Endothelial cell (in vitro differentiated cells): ENCODE data around the gene RNU1-3. TPM values are rescaled to one million over a fixed set of nuclear protein-coding genes. Genes with fewer than 3 reads are reported as not detected.
A peak's percentile ranks its signal among the peaks of the same experiment; 100 is the strongest.
"Not testable (repeated sequence)": the region's sequence is repeated elsewhere in the genome, so short reads cannot be mapped to it uniquely, and the experiment has no call there.

Source experiments
- DNase-seq: peaks from one replicate; pipeline ENCODE4 v3.0.0; 2021; ENCODE audit warnings: low spot score
- H3K27ac Mint-ChIP-seq: one replicate; pipeline ENCODE4 v1.8.0; 2021; ENCODE audit warnings: mixed read lengths, inconsistent platforms; ENCODE audit not compliant: unreplicated experiment
- H3K27me3 Mint-ChIP-seq: one replicate; pipeline ENCODE4 v1.8.0; 2021; ENCODE audit warnings: mild to moderate bottlenecking, moderate library complexity, mixed read lengths, inconsistent platforms; ENCODE audit not compliant: unreplicated experiment
- H3K36me3 Mint-ChIP-seq: one replicate; pipeline ENCODE4 v1.8.0; 2021; ENCODE audit warnings: mild to moderate bottlenecking, low read depth, mixed read lengths, inconsistent platforms; ENCODE audit not compliant: unreplicated experiment
- H3K4me1 Mint-ChIP-seq: one replicate; pipeline ENCODE4 v1.8.0; 2021; ENCODE audit warnings: mild to moderate bottlenecking, mixed read lengths, inconsistent platforms; ENCODE audit not compliant: unreplicated experiment
- H3K4me3 Mint-ChIP-seq: one replicate; pipeline ENCODE4 v1.8.0; 2021; ENCODE audit warnings: mild to moderate bottlenecking, mixed read lengths, inconsistent platforms; ENCODE audit not compliant: unreplicated experiment
- H3K9me3 Mint-ChIP-seq: one replicate; pipeline ENCODE4 v1.8.0; 2021; ENCODE audit warnings: mixed read lengths, inconsistent platforms; ENCODE audit not compliant: unreplicated experiment
- total RNA-seq: library from RNA; stranded (reverse); fragmentation: NEBNext Ultra II Directional; extraction: Animal tissue kit (Norgen Biotek cat#: 25700); gene quantifications from one replicate; pipeline ENCODE4 v1.2.1, GENCODE V29; 2021; ENCODE audit not compliant: unreplicated experiment
- TF ChIP-seq, protein P1 (sequence below): fragments of 200-600 bp; sonication (generic); IDR thresholded peaks from one replicate; pipeline ENCODE4 v1.5.0; 2021; ENCODE audit warnings: antibody characterized with exemption; ENCODE audit not compliant: unreplicated experiment

Gene RNU1-3
- total RNA-seq, 1 donor from 2014 or later = 3,428 TPM

DNA sequence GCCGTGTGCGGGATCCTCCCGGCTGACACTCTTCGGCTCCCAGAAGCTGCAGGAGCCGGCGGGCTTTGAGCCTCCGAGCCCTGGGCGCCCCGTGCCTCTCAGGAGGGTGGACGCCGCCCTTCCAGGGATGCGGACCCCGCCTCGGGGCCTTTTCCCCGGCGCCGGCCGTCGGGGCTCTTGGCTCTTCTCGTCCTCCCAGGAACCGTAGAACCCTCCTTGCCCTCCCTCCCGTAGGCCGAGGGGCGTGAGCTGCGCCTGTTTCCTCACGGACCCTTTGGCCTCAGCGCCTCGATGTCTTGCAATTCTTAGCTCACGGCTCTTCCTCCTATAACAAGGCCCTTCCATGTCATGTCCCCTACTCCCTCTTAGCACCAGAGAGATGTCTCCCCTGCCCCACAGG lies 13.6 kb upstream of the RNU1-3 start:
- not testable (repeated sequence) for H3K9me3 Mint-ChIP-seq, H3K36me3 Mint-ChIP-seq

GRCh38 chr1:16677552-16678431 lies 11.0 kb upstream of the RNU1-3 start:
- Mint-ChIP-seq H3K4me1 (peaks cover 5% of the 10 kb centered on the region), H3K27me3 (peaks cover 11% of the 10 kb centered on the region), H3K27ac (peak overlapping the region; percentile 93), H3K36me3 (peaks cover 4% of the 10 kb centered on the region), H3K4me3 (peak overlapping the region; percentile 68), H3K9me3 (no peaks in the 10 kb centered on the region)
- TF ChIP-seq, protein P1, sequence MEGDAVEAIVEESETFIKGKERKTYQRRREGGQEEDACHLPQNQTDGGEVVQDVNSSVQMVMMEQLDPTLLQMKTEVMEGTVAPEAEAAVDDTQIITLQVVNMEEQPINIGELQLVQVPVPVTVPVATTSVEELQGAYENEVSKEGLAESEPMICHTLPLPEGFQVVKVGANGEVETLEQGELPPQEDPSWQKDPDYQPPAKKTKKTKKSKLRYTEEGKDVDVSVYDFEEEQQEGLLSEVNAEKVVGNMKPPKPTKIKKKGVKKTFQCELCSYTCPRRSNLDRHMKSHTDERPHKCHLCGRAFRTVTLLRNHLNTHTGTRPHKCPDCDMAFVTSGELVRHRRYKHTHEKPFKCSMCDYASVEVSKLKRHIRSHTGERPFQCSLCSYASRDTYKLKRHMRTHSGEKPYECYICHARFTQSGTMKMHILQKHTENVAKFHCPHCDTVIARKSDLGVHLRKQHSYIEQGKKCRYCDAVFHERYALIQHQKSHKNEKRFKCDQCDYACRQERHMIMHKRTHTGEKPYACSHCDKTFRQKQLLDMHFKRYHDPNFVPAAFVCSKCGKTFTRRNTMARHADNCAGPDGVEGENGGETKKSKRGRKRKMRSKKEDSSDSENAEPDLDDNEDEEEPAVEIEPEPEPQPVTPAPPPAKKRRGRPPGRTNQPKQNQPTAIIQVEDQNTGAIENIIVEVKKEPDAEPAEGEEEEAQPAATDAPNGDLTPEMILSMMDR = no peak
- peak; percentile 68 for DNase-seq

More for the DNA sequence above, 13.6 kb upstream of the RNU1-3 start:
- peaks cover 11% of the 10 kb centered on the region for H3K27me3 Mint-ChIP-seq
- H3K27ac Mint-ChIP-seq, H3K4me1 Mint-ChIP-seq, H3K4me3 Mint-ChIP-seq: not testable (repeated sequence)
- peak; percentile 4 for DNase-seq

DNA sequence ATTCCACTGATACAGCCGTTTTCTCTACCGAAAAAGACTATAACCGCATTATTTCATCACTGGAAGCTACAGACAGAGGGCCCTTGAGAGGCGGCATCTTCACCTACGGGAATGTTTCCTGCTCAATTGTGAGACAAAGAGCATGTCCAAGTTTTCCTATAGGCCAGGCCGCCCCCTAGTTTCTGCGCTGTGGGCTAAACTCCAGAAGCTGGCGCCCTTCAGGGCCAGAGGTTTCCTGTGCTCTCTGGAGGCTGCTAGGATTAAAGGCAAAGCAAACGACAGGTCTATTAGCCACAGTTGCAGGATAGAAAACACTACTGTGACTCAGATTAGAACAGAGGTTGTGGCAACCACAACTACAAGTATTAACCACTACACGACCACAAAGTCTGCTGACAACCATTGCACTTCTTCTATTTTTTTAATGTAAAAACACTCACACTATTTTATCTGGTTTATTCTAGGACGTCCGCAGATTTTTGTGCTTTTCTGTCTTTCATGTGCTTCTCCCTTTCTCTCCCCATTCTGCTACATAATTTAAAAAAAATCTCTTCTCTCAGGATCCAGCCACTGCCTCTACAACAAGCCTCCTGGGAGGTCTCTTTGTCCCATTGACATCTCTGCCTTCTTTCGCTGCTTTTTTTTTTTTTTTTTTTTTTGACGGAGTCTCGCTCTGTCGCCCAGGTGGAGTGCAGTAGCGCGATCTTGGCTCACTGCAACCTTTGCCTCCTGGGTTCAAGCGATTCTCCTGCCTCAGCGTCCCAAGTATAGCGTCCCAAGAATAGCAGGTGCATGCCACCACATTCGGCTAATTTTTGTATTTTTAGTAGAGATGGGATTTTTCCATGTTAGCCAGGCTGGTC lies 10.1 kb upstream of the RNU1-3 start:
- H3K36me3 Mint-ChIP-seq, H3K9me3 Mint-ChIP-seq, H3K4me3 Mint-ChIP-seq, H3K4me1 Mint-ChIP-seq, H3K27ac Mint-ChIP-seq: not testable (repeated sequence)
- H3K27me3 Mint-ChIP-seq = peaks cover 11% of the 10 kb centered on the region
- peak; percentile 24 for DNase-seq

GRCh38 chr1:16675118-16675510 lies 8.4 kb upstream of the RNU1-3 start:
- not testable (repeated sequence) for H3K9me3 Mint-ChIP-seq, H3K36me3 Mint-ChIP-seq, H3K4me1 Mint-ChIP-seq, DNase-seq, H3K27ac Mint-ChIP-seq, H3K4me3 Mint-ChIP-seq
- H3K27me3 Mint-ChIP-seq = peaks cover 11% of the 10 kb centered on the region

GRCh38 chr1:16673976-16674375 lies 7.2 kb upstream of the RNU1-3 start:
- not testable (repeated sequence) for H3K27ac Mint-ChIP-seq, H3K36me3 Mint-ChIP-seq, DNase-seq

DNA sequence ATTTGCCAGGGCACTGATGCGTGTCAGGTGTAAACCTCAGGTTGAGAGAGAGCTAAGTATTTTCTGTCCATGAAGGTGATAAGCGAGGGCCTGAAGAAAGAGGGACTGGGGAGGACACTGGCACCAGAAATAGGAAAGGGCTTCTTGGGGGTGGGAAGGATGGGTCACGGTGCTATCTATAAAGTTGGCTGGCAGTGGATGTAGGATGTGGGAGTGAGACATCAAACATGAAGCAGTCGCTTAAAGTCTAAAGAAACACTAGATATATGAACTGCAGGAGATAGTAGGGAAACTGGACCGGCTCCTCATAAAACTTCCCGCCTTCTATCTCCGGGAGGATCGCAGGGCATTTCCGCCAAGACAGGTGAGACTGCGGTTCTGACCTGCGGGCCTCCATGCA lies 912 bp downstream of the RNU1-3 start:
- H3K9me3 Mint-ChIP-seq, H3K27ac Mint-ChIP-seq, H3K36me3 Mint-ChIP-seq, H3K4me3 Mint-ChIP-seq, DNase-seq, H3K4me1 Mint-ChIP-seq, H3K27me3 Mint-ChIP-seq: not testable (repeated sequence)

More at GRCh38 chr1:16673976-16674375, 7.2 kb upstream of the RNU1-3 start:
- peaks cover 11% of the 10 kb centered on the region for H3K27me3 Mint-ChIP-seq
- not testable (repeated sequence) for H3K4me1 Mint-ChIP-seq, H3K4me3 Mint-ChIP-seq, H3K9me3 Mint-ChIP-seq

GRCh38 chr1:16658234-16658633 lies 8.5 kb downstream of the RNU1-3 start:
- H3K36me3 Mint-ChIP-seq, H3K4me1 Mint-ChIP-seq, H3K4me3 Mint-ChIP-seq, DNase-seq, H3K27me3 Mint-ChIP-seq, H3K27ac Mint-ChIP-seq, H3K9me3 Mint-ChIP-seq: not testable (repeated sequence)

GRCh38 chr1:16656981-16657683 lies 9.6 kb downstream of the RNU1-3 start:
- not testable (repeated sequence) for H3K4me1 Mint-ChIP-seq, H3K27me3 Mint-ChIP-seq, H3K9me3 Mint-ChIP-seq, DNase-seq, H3K4me3 Mint-ChIP-seq, H3K36me3 Mint-ChIP-seq, H3K27ac Mint-ChIP-seq

DNA sequence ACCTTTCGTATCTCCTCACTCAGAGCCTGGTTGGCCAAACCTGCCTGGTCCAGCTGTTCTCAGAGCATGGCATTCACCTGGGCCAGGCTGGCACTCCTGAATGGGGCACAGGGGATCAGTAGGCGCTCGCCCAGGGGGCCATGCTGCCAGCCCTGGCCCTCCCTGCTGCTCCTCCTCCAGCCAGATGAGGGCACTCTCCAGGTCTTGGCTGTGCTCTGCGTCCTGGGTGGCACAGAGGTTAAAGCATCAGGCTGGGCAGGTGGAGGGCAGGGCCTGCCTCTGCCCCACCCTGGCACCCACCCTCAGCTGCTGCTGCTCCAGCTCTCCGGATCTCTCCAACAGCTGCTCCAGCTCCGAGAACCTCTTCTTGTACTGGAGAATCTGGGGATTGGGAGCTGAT lies 10.2 kb downstream of the RNU1-3 start:
- not testable (repeated sequence) for H3K4me3 Mint-ChIP-seq, H3K4me1 Mint-ChIP-seq, H3K27me3 Mint-ChIP-seq, H3K36me3 Mint-ChIP-seq, H3K27ac Mint-ChIP-seq, H3K9me3 Mint-ChIP-seq, DNase-seq

GRCh38 chr1:16651560-16651959 lies 15.2 kb downstream of the RNU1-3 start:
- not testable (repeated sequence) for H3K9me3 Mint-ChIP-seq, H3K36me3 Mint-ChIP-seq, H3K4me1 Mint-ChIP-seq, DNase-seq, H3K27ac Mint-ChIP-seq, H3K27me3 Mint-ChIP-seq, H3K4me3 Mint-ChIP-seq
